WTC11 (cell line): Measurements from ENCODE around the gene PIAS3. TPM values are rescaled to one million over a fixed set of nuclear protein-coding genes. Genes with fewer than 3 reads are reported as not detected.

ENCODE experiments used
- ATAC-seq: fragments of 200-7000 bp; cut with Tn5 transposase; 2 replicates; pipeline ENCODE4 v1.10.0; 2021; ENCODE audit warnings: mild to moderate bottlenecking, moderate library complexity
- CTCF ChIA-PET: fragments of 300-600 bp; sonication (Branson Sonifier 250); formaldehyde crosslinking; loops from one replicate; lab custom pipeline; 2021; ENCODE audit warnings: antibody characterized with exemption; lab: Charles Lee
- POLR2A ChIA-PET: fragments of 350-600 bp; sonication (Branson Sonifier 250); formaldehyde crosslinking; loops from one replicate; lab custom pipeline; 2021; ENCODE audit warnings: antibody characterized with exemption; lab: Charles Lee
- DNase-seq: peaks from one replicate; pipeline ENCODE4 v3.0.0; 2021; ENCODE audit warnings: low spot score
- H3K27ac Mint-ChIP-seq: 2 replicates; pipeline ENCODE4 v1.8.0; 2021; ENCODE audit warnings: mixed read lengths
- H3K27me3 Mint-ChIP-seq: 2 replicates; pipeline ENCODE4 v1.8.0; 2021; ENCODE audit warnings: low read depth, mild to moderate bottlenecking, moderate library complexity, mixed read lengths
- H3K36me3 Mint-ChIP-seq: 2 replicates; pipeline ENCODE4 v1.8.0; 2021; ENCODE audit warnings: mixed read lengths
- H3K4me1 Mint-ChIP-seq: 2 replicates; pipeline ENCODE4 v1.8.0; 2022; ENCODE audit warnings: mixed read lengths
- H3K4me3 Mint-ChIP-seq: 2 replicates; pipeline ENCODE4 v1.8.0; 2021; ENCODE audit warnings: mild to moderate bottlenecking, moderate library complexity, mixed read lengths
- H3K9me3 Mint-ChIP-seq: 2 replicates; pipeline ENCODE4 v1.8.0; 2021; ENCODE audit warnings: mixed read lengths
- FOXP1 ChIP-seq: sonication (generic); formaldehyde crosslinking; IDR thresholded peaks from 2 replicates; pipeline ENCODE4 v1.8.0; 2022; ENCODE audit warnings: missing genetic modification reagents, mild to moderate bottlenecking, moderate library complexity, borderline replicate concordance
- IRF2 ChIP-seq: sonication (generic); formaldehyde crosslinking; IDR thresholded peaks from 2 replicates; pipeline ENCODE4 v1.8.0; 2022; ENCODE audit warnings: low read depth, missing genetic modification reagents, borderline replicate concordance
- SP1 ChIP-seq: sonication (generic); formaldehyde crosslinking; conservative IDR thresholded peaks from 2 replicates; pipeline ENCODE4 v1.8.1; 2022; ENCODE audit warnings: missing genetic modification reagents
- total RNA-seq: library from RNA; stranded (reverse); gene quantifications from 3 replicates; pipeline ENCODE4 v1.2.3, GENCODE V29; 2021
- TF ChIP-seq, protein P1 (sequence below): sonication (generic); formaldehyde crosslinking; IDR thresholded peaks from 2 replicates; pipeline ENCODE4 v1.8.1; 2023; ENCODE audit warnings: mild to moderate bottlenecking, missing genetic modification reagents, moderate library complexity
- TF ChIP-seq, protein P2 (sequence below): fragments of 200-600 bp; IDR thresholded peaks from 2 replicates; pipeline ENCODE4 v1.8.0; 2022; ENCODE audit warnings: antibody characterized with exemption
- TF ChIP-seq, protein P3 (sequence below): sonication (generic); formaldehyde crosslinking; IDR thresholded peaks from 2 replicates; pipeline ENCODE4 v1.8.0; 2022; ENCODE audit warnings: mild to moderate bottlenecking, missing genetic modification reagents
- TF ChIP-seq, protein P4 (sequence below): fragments of 250-450 bp; sonication (Bioruptor Pico); IDR thresholded peaks from 2 replicates; pipeline ENCODE4 v1.9.0; 2021; ENCODE audit warnings: mild to moderate bottlenecking
- TF ChIP-seq, protein P5 (sequence below): sonication (generic); formaldehyde crosslinking; IDR thresholded peaks from 2 replicates; pipeline ENCODE4 v1.8.0; 2022; ENCODE audit warnings: mild to moderate bottlenecking, missing genetic modification reagents

PIAS3 gene
- total RNA-seq, 1 experiment from 2014 or later: 44.9 TPM

DNA sequence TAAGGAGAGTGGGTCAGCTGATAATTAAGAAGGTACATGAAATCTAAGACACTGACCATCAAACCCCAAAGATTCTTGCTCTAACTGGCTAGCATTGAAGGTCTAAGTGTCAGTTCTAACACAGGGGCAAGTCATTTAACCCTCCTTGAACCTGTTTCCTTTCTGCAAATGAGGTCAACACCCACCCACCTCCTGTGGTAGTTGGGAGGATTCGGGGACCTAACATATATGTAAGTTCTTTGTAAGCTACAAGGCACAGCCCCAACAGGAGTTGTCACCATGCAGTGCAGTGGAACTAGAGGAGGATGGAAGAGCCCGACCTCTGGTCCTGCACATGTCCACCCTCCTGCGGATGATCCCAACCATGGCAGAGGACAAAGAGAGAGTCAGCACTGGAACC is 11.1 kb downstream of the PIAS3 start:
- ChIA-PET POLR2A (no interaction called here), CTCF (interaction anchor here (0.6 to 9.0 kb wide), 6 partner anchors 11 to 160 kb away, joined by 3 to 254 read pairs (median 32); partner anchors contain the start of genes ANKRD35 and PIAS3)
- H3K4me3 Mint-ChIP-seq: no peak overlapping the region
- H3K27me3 Mint-ChIP-seq: no peaks in the 10 kb centered on the region
- H3K4me1 Mint-ChIP-seq: peaks cover 3% of the 10 kb centered on the region; the same call in 1 of the 2 replicates
- peaks cover 30% of the 10 kb centered on the region for H3K36me3 Mint-ChIP-seq
- H3K27ac Mint-ChIP-seq: no peak overlapping the region
- TF ChIP-seq, protein P1, sequence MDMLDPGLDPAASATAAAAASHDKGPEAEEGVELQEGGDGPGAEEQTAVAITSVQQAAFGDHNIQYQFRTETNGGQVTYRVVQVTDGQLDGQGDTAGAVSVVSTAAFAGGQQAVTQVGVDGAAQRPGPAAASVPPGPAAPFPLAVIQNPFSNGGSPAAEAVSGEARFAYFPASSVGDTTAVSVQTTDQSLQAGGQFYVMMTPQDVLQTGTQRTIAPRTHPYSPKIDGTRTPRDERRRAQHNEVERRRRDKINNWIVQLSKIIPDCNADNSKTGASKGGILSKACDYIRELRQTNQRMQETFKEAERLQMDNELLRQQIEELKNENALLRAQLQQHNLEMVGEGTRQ (CRISPR knock-in tag): no peak
- TF ChIP-seq IRF2 (CRISPR knock-in tag): no peak
- TF ChIP-seq SP1 (CRISPR knock-in tag): no peak
- TF ChIP-seq, protein P2, sequence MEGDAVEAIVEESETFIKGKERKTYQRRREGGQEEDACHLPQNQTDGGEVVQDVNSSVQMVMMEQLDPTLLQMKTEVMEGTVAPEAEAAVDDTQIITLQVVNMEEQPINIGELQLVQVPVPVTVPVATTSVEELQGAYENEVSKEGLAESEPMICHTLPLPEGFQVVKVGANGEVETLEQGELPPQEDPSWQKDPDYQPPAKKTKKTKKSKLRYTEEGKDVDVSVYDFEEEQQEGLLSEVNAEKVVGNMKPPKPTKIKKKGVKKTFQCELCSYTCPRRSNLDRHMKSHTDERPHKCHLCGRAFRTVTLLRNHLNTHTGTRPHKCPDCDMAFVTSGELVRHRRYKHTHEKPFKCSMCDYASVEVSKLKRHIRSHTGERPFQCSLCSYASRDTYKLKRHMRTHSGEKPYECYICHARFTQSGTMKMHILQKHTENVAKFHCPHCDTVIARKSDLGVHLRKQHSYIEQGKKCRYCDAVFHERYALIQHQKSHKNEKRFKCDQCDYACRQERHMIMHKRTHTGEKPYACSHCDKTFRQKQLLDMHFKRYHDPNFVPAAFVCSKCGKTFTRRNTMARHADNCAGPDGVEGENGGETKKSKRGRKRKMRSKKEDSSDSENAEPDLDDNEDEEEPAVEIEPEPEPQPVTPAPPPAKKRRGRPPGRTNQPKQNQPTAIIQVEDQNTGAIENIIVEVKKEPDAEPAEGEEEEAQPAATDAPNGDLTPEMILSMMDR: no peak
- TF ChIP-seq, protein P3, sequence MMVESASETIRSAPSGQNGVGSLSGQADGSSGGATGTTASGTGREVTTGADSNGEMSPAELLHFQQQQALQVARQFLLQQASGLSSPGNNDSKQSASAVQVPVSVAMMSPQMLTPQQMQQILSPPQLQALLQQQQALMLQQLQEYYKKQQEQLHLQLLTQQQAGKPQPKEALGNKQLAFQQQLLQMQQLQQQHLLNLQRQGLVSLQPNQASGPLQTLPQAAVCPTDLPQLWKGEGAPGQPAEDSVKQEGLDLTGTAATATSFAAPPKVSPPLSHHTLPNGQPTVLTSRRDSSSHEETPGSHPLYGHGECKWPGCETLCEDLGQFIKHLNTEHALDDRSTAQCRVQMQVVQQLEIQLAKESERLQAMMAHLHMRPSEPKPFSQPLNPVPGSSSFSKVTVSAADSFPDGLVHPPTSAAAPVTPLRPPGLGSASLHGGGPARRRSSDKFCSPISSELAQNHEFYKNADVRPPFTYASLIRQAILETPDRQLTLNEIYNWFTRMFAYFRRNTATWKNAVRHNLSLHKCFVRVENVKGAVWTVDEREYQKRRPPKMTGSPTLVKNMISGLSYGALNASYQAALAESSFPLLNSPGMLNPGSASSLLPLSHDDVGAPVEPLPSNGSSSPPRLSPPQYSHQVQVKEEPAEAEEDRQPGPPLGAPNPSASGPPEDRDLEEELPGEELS (CRISPR knock-in tag): no peak
- TF ChIP-seq, protein P4, sequence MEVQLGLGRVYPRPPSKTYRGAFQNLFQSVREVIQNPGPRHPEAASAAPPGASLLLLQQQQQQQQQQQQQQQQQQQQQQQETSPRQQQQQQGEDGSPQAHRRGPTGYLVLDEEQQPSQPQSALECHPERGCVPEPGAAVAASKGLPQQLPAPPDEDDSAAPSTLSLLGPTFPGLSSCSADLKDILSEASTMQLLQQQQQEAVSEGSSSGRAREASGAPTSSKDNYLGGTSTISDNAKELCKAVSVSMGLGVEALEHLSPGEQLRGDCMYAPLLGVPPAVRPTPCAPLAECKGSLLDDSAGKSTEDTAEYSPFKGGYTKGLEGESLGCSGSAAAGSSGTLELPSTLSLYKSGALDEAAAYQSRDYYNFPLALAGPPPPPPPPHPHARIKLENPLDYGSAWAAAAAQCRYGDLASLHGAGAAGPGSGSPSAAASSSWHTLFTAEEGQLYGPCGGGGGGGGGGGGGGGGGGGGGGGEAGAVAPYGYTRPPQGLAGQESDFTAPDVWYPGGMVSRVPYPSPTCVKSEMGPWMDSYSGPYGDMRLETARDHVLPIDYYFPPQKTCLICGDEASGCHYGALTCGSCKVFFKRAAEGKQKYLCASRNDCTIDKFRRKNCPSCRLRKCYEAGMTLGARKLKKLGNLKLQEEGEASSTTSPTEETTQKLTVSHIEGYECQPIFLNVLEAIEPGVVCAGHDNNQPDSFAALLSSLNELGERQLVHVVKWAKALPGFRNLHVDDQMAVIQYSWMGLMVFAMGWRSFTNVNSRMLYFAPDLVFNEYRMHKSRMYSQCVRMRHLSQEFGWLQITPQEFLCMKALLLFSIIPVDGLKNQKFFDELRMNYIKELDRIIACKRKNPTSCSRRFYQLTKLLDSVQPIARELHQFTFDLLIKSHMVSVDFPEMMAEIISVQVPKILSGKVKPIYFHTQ (CRISPR knock-in tag): no peak
- no peak for TF ChIP-seq FOXP1 (CRISPR knock-in tag)
- DNase-seq (no peak), ATAC-seq (no peak)
- H3K9me3 Mint-ChIP-seq: no peaks in the 10 kb centered on the region

DNA sequence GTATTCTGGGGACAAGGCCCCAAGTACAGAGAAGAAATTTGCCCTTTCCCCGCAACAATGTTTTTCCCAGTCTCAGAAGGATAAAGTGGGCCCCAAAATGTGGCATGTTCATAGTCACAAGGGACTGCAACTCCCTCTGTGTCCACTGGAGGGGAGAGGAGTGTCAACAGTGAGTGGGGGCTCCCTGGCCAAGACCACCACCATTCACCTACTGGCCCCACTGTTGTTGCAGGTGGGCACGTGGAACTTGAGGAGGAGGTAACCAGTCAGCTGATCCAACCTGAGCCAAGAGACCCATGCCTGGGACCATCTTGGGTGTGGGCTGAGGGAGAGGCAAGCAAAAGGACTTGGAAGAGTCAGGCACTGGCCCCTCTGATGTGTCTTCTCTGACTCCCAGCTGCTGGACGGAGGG is 12.7 kb downstream of the PIAS3 start:
- no peaks in the 10 kb centered on the region for H3K27me3 Mint-ChIP-seq
- H3K27ac Mint-ChIP-seq: no peak overlapping the region
- ATAC-seq (peak; percentile 59), DNase-seq (peak; percentile 59)
- no peaks in the 10 kb centered on the region for H3K9me3 Mint-ChIP-seq
- POLR2A ChIA-PET: interaction anchor here (1.4 to 3.4 kb wide), 3 partner anchors 12 to 131 kb away, joined by 6 to 48 read pairs (median 7); partner anchors contain the start of genes PIAS3, POLR3C and RNF115
- peaks cover 31% of the 10 kb centered on the region for H3K36me3 Mint-ChIP-seq
- CTCF ChIA-PET: interaction anchor here (0.6 to 9.0 kb wide), 28 partner anchors 9 to 206 kb away, joined by 3 to 254 read pairs (median 12); partner anchors contain the start of genes ANKRD34A, ANKRD35, ITGA10 and LIX1L
- TF ChIP-seq, protein P2: peak; percentile 63
- TF ChIP-seq, protein P5, sequence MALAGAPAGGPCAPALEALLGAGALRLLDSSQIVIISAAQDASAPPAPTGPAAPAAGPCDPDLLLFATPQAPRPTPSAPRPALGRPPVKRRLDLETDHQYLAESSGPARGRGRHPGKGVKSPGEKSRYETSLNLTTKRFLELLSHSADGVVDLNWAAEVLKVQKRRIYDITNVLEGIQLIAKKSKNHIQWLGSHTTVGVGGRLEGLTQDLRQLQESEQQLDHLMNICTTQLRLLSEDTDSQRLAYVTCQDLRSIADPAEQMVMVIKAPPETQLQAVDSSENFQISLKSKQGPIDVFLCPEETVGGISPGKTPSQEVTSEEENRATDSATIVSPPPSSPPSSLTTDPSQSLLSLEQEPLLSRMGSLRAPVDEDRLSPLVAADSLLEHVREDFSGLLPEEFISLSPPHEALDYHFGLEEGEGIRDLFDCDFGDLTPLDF (CRISPR knock-in tag): no peak
- TF ChIP-seq, all 79 proteins: peak for 1
- Mint-ChIP-seq H3K4me3 (no peak overlapping the region), H3K4me1 (peaks cover 3% of the 10 kb centered on the region; the same call in 1 of the 2 replicates)
